ENCODE measurements around the gene PSIP1. TPM values are rescaled to one million over a fixed set of nuclear protein-coding genes. Genes with fewer than 3 reads are reported as not detected.
"Not testable (repeated sequence)": the region's sequence is repeated elsewhere in the genome, so short reads cannot be mapped to it uniquely, and the experiment has no call there.

Gene PSIP1
- total and polyA plus RNA-seq, 4 donors = 14.8 to 75.1 (median 29.8) TPM

DNA sequence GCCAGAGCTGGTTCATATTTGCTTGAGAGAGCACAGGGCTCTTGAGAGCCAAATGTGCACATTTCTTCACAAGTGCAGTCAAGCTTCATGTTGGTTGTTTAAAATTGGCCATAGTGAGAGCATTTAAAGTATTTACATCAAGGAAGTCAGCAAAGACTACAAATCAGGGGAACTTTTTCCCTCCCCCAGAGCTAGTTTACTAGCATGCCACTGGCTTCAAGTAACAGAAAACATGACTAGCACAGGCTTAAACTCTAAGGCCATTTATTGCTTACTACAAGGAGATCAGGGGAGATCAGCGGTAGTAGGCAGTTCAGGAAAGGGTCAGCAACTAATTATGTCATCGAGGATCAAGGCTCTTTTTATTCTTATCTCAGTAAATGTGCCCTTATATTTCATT lies 31.1 kb upstream of the PSIP1 start:
- Histone ChIP-seq H3K4me3 (no peak overlapping the region), H3K27me3 (ENCODE audit: control insufficient read depth in 3 of 3, insufficient read depth in 3 of 3, low read length in 2 of 3) (no peaks in the 10 kb centered on the region), H3K36me3 (ENCODE audit: control insufficient read depth in 4 of 4, insufficient read depth in 4 of 4, low read length in 4 of 4) (no peaks in the 10 kb centered on the region), H3K9me3 (ENCODE audit: control insufficient read depth in 4 of 4, insufficient read depth in 3 of 4, low read length in 3 of 4) (no peaks in the 10 kb centered on the region), H3K4me1 (ENCODE audit: control insufficient read depth in 5 of 5, insufficient read depth in 5 of 5, low read length in 5 of 5) (peaks cover 0 to 5% (median 0%) of the 10 kb centered on the region in 5 donors), H3K9ac (ENCODE audit: insufficient read depth in 1 of 2, low read length in 2 of 2) (no peak overlapping the region), H3K27ac (ENCODE audit: low read depth in 1 of 2, low read length in 1 of 2) (no peak overlapping the region)
- DNase-seq = peak in 2 of 3 donors; percentile 53 to 70
- no peak for ATAC-seq (ENCODE audit: insufficient read depth, low FRiP score)
- 44 to 65% methylated on average over 2 of the region's 2 CpGs for WGBS, 2 donors
- TF ChIP-seq, protein P1, sequence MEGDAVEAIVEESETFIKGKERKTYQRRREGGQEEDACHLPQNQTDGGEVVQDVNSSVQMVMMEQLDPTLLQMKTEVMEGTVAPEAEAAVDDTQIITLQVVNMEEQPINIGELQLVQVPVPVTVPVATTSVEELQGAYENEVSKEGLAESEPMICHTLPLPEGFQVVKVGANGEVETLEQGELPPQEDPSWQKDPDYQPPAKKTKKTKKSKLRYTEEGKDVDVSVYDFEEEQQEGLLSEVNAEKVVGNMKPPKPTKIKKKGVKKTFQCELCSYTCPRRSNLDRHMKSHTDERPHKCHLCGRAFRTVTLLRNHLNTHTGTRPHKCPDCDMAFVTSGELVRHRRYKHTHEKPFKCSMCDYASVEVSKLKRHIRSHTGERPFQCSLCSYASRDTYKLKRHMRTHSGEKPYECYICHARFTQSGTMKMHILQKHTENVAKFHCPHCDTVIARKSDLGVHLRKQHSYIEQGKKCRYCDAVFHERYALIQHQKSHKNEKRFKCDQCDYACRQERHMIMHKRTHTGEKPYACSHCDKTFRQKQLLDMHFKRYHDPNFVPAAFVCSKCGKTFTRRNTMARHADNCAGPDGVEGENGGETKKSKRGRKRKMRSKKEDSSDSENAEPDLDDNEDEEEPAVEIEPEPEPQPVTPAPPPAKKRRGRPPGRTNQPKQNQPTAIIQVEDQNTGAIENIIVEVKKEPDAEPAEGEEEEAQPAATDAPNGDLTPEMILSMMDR (IDR thresholded peaks at IDR 0.05; ENCODE audit: control extremely low read depth, extremely low read depth) = no peak

DNA sequence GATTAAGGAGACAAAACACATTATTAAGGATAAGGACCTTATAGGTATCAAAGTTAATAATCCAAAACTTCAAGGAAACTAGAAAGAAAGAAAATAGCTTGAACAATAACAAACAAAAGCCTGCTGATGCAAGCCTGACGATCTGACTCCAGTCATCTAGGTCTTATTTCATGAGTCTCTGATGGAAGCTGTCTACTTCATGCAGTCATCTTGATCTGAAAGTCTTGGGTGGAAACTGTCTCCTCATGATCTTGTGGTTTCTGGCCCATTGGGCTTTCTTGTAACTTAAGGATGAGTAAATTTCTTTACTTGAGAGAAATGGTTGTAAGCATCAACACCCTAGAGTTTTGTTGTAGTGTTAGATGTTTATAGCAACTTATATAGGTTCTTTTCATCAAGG lies 20.6 kb upstream of the PSIP1 start:
- H3K9ac ChIP-seq (ENCODE audit: insufficient read depth in 1 of 2, low read length in 2 of 2) = no peak overlapping the region
- H3K4me3 ChIP-seq = no peak overlapping the region
- ATAC-seq (ENCODE audit: insufficient read depth, low FRiP score) (no peak), DNase-seq (no peak)
- TF ChIP-seq, protein P1 (IDR thresholded peaks at IDR 0.05; ENCODE audit: control extremely low read depth, extremely low read depth) = no peak
- H3K36me3 ChIP-seq (ENCODE audit: control insufficient read depth in 4 of 4, insufficient read depth in 4 of 4, low read length in 4 of 4) = no peaks in the 10 kb centered on the region
- no peaks in the 10 kb centered on the region for H3K9me3 ChIP-seq (ENCODE audit: control insufficient read depth in 4 of 4, insufficient read depth in 3 of 4, low read length in 3 of 4)
- WGBS, 2 donors = 57 to 74% methylated on average over 1 of the region's 1 CpG
- no peak overlapping the region for H3K27ac ChIP-seq (ENCODE audit: low read depth in 1 of 2, low read length in 1 of 2)
- H3K4me1 ChIP-seq (ENCODE audit: control insufficient read depth in 5 of 5, insufficient read depth in 5 of 5, low read length in 5 of 5) = no peaks in the 10 kb centered on the region
- no peaks in the 10 kb centered on the region for H3K27me3 ChIP-seq (ENCODE audit: control insufficient read depth in 3 of 3, insufficient read depth in 3 of 3, low read length in 2 of 3)

DNA sequence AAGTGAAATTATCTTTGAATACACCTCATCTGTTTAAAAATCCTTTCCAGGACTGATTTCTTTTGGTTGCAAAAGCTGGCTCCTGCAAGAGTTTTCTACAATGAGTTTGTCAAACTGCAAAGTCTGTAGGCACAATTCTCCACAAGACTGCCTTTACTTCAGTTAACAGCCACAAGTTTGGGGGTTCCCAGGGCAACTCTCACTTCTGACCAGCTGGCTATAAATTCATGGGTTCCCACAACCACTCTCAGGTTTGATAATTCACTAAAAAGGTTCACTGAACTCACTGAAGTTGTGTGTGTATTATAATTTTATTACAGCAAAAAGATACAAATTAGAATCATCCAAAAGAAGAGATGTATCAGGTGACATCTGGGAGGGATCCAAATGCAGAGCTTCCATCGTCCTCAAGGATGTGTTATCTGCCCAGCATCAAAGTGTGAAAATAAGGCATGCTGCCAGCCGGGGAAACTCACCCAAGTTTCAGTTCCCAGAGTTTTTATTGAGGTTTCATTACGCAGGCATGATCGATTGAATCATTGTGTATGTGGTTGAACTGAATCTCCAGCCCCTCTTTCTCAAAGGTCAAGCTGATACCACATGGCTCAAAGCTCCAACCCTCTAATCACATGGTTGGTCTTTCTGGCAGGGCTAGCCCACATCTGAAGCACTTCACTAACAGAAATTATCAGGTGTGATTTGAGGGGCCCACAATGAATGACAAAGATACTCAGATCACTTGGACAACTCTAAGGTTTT lies 19.0 kb upstream of the PSIP1 start:
- TF ChIP-seq, protein P1 (IDR thresholded peaks at IDR 0.05; ENCODE audit: control extremely low read depth, extremely low read depth) = no peak
- ATAC-seq (ENCODE audit: insufficient read depth, low FRiP score) (no peak), DNase-seq (no peak)
- H3K4me3 ChIP-seq = no peak overlapping the region
- H3K27me3 ChIP-seq (ENCODE audit: control insufficient read depth in 3 of 3, insufficient read depth in 3 of 3, low read length in 2 of 3) = no peaks in the 10 kb centered on the region
- no peak overlapping the region for H3K27ac ChIP-seq (ENCODE audit: low read depth in 1 of 2, low read length in 1 of 2)
- H3K9me3 ChIP-seq (ENCODE audit: control insufficient read depth in 4 of 4, insufficient read depth in 3 of 4, low read length in 3 of 4) = no peaks in the 10 kb centered on the region
- 71 to 73% methylated on average over 4 of the region's 4 CpGs for WGBS, 2 donors
- H3K9ac ChIP-seq (ENCODE audit: insufficient read depth in 1 of 2, low read length in 2 of 2) = no peak overlapping the region
- H3K4me1 ChIP-seq (ENCODE audit: control insufficient read depth in 5 of 5, insufficient read depth in 5 of 5, low read length in 5 of 5) = peaks cover 0 to 2% (median 0%) of the 10 kb centered on the region in 5 donors
- no peaks in the 10 kb centered on the region for H3K36me3 ChIP-seq (ENCODE audit: control insufficient read depth in 4 of 4, insufficient read depth in 4 of 4, low read length in 4 of 4)

DNA sequence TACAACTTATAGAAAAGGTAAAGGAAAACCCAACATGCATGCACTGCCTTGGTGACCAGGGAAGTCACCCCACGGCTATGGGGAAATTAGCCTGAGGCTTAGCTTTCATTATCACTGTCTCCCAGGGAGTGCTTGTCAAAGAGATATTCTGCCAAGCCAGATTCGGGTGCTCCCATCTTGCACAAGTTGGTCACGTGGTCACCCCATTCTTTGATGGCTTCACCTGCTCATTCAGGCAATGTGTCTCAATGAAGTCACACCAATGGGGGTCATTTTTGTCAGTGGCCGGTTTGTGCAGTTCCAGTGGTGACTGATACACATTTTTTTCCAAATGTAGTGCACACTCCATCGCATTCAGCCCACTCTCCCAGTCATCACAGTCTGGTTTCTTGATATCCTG lies 16.3 kb upstream of the PSIP1 start:
- not testable (repeated sequence) for H3K9me3 ChIP-seq (ENCODE audit: control insufficient read depth in 4 of 4, insufficient read depth in 3 of 4, low read length in 3 of 4); H3K27ac ChIP-seq (ENCODE audit: low read depth in 1 of 2, low read length in 1 of 2); H3K27me3 ChIP-seq (ENCODE audit: control insufficient read depth in 3 of 3, insufficient read depth in 3 of 3, low read length in 2 of 3); H3K4me3 ChIP-seq; DNase-seq; H3K4me1 ChIP-seq (ENCODE audit: control insufficient read depth in 5 of 5, insufficient read depth in 5 of 5, low read length in 5 of 5); H3K36me3 ChIP-seq (ENCODE audit: control insufficient read depth in 4 of 4, insufficient read depth in 4 of 4, low read length in 4 of 4); ATAC-seq (ENCODE audit: insufficient read depth, low FRiP score); H3K9ac ChIP-seq (ENCODE audit: insufficient read depth in 1 of 2, low read length in 2 of 2)
- 97% methylated on average over 5 of the region's 5 CpGs for WGBS, 2 donors
